Daoy (cell line): ENCODE measurements around the gene METTL9. TPM values are rescaled to one million over a fixed set of nuclear protein-coding genes. Genes with fewer than 3 reads are reported as not detected.
"Not testable (repeated sequence)": the region's sequence is repeated elsewhere in the genome, so short reads cannot be mapped to it uniquely, and the experiment has no call there.

Experiments
- DNase-seq: peaks from one replicate; pipeline ENCODE4 v3.0.0-alpha.2; 2015; ENCODE audit warnings: low read depth
- total RNA-seq: library from RNA; depleted of rRNA; stranded (reverse); fragments of >200 nt; shearing (Covaris generic); gene quantifications from 2 replicates; pipeline ENCODE4 v1.2.3, GENCODE V29; 2014; rRNA removed

Gene METTL9
- 145 and 146 TPM in 2 replicates for total RNA-seq

- DNase-seq = peak; percentile 96
Measured at GRCh38 chr16:21599122-21600030, at the start of gene METTL9. Gene METTL9, plus strand, starts transcription at chr16:21599577. Its CDS starts 157 bp downstream, at chr16:21599734.

DNA sequence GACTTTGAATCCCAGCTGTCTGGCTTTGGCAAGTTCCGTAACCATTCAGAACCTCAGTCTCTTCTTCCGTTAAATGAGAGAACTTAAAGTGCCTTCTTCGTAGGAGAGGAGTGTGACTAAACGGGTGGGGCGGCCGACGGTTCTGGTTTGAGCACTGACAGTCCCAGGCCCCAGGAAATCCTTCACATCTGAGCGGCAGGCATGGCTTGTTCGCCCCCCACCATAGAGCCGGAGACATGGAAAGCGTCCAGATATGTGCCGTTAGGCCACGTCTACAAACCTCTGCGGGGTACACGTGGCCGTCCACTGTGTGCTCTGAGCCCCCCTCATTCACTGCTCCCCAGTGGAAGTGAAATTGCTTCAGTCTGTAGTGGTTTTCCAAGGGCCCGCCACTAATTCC lies 49.4 kb upstream of the METTL9 start:
- not testable (repeated sequence) for DNase-seq

DNA sequence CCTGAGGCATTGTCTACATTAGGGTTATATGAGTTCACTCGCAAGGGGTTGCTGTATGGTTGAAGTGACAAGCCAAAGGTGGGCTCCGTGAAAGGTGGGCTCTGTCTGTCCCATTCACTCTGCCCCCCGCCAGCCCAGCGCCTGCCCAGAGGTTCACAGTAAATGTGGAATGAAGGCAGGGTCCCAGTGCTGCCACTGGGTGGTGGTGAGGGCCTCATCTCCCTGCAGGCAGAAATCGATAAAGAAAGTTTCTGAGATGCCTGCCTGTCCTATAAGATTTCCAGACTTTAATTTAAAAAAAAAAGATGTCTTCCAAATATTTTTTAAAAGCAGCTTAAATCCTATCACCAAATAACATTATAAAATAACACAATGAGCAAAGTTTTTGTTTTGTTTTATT lies 48.9 kb upstream of the METTL9 start:
- not testable (repeated sequence) for DNase-seq

GRCh38 chr16:21551076-21551475 lies 48.3 kb upstream of the METTL9 start:
- not testable (repeated sequence) for DNase-seq

DNA sequence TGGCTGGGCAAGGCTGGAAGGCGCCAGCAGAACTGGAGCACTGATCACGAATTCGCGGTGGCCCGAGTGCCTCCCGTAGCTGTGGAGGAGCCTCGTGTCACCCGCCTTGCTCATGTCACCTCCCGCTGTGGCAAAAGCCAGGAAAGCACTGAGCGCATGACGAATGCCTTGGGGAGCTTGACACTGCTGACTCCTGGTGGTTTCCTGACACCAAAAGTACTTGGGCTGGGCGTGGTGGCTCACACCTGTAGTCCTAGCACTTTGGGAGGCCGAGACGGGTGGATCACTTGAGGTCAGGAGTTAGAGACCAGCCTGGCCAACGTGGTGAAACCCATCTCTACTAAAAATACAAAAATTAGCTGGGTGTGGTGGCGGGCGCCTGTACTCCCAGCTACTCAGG lies 47.8 kb upstream of the METTL9 start:
- DNase-seq = not testable (repeated sequence)

DNA sequence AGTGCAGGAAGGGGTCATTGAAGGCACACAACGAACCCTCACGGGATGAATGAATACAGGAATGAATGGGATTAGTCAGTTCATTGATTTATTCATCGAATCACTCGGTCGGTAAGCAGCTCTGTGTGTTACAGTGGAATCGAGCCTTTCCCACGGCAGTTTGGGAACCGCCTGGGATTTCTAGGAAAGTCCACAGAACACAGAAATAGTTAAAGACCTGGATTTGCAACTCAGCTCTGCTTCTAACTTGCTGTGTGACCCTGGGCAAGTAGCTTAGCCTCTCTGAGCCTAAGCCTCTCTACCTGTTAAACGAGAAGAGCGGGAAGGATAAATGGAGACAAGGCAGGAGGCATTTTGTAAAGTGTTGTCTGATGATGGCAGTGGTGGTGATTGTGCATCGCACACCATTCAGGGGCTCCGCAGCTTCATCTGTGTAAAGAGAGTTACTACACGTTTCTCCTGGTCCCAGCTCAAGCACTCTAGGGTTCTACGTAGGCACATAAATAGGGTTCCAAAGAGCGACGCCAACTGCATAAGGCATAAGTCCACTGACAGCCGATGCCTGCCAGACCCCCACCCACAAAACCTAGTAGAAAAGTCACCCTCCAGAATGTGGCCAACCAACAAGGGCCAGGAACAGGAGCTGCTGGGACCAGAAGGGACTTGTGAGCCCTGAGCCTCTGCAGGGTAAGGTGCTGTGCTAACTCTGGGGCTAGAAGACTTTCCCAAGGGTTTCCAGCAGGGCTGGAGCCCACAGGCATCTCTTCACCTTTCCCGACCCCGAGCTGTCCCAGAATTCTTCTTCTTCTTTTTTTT lies 45.7 kb upstream of the METTL9 start:
- DNase-seq = not testable (repeated sequence)

DNA sequence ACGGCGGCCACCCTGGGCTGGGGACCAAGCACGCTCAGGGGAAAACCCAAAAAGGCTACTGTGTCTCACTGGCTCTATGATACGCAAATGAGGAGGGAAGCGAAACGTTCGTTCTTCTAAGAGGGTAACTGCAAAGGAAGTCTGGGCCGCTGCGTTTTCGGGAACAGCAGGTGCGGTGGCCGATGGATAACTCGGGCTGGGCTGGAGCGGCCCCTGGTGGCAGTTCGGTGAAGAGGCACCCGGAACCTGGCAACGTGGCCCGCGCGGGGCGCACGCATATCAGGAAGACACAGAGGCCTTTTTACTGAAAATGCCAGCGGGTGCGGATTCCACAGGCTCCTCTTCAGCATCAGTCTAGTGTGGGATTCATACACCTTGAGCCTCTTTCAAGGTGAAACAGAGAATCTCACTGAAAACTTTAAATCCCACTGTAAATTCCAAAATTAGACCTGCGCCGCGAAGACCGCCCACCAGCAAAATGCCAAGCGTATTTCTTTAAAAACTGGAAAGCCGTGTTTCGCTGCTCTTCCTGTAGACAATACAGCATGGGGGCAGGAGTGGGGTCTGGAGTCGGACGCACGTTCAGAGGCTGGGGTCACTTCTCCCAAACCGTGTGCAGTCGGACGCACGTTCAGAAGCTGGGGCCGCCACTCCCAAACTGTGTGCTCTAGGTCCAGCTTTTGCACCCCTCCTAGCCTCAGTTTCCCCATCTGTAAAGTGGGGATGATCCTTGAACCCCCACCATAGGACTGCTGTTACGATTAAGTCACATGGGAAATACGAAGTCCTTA lies 44.4 kb upstream of the METTL9 start:
- peak; percentile 84 for DNase-seq

- DNase-seq = not testable (repeated sequence)
Measured at GRCh38 chr16:21555621-21556020, 43.8 kb upstream of the METTL9 start.

DNA sequence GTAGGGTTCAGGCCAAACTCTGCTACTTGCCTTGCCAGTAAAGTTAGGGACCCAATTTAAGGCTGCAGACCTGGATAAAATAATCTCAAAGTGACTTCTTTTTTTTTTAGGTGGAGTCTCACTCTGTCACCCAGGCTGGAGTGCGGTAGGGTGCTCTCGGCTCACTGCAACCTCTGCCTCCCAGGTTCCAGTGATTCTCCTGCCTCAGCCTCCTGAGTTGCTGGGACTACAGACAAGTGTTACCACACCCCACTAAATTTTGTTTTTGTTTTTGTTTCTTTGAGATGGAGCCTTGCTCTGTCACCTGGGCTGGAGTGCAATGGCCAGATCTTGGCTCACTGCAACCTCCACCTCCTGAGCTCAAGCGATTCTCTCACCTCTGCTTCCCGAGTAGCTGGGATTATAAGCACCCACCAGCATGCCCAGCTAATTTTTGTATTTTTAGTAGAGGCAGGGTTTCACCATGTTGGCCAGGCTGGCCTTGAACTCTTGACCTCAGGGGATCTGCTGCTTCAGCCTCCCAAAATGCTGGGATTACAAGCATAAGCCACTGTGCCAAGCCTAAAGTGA lies 43.3 kb upstream of the METTL9 start:
- DNase-seq = not testable (repeated sequence)

DNA sequence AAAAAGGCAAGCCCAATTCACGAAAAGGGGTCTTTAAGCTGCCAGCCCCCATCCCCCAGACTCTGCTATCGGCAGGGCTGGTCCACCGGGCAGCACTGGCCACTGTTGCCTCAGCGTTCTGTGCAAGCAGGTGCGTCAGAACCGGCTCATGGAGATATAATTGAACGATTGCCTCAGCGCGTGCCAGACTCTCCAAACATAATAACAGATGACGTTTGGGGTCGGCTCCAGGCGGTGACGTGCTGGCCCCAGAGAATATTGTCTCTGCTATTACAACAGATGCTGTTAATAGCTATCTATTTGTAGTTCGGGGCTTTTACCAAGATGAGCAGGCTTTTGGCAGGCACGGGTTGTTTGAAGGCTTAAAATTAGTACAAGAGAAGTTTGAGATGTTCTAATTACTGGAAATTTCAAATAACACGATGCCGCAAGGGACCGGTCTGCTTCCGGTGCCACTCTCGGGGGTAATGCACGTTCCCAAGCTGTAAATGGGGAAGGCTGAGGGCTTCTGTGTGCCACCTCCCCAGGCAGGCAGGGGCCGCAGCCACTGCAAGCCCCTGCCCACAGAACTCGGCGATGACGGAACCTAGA lies 42.6 kb upstream of the METTL9 start:
- DNase-seq = peak; percentile 25

DNA sequence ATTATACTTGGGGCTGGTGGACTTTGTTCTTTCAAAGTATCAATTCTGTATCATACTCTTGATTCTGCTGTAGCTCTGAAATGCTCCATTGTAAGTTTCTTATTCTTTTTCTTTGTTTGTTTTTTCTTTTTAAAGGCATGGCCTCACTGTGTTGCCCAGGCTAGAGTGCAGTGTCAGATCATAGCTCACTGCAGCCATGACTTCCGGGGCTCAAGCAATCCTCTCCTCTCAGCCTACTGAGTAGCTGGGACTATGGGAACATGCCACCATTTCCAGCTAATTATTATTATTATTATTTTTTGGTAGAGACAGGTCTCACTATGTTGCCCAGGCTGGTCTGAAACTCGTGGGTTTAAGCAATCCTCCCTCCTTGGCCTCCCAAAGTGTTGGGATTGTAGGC lies 38.9 kb upstream of the METTL9 start:
- DNase-seq = no peak

- DNase-seq = no peak
Measured at GRCh38 chr16:21563676-21564075, 35.7 kb upstream of the METTL9 start.

GRCh38 chr16:21564367-21564766 lies 35.0 kb upstream of the METTL9 start:
- not testable (repeated sequence) for DNase-seq

GRCh38 chr16:21565507-21565860 lies 33.9 kb upstream of the METTL9 start:
- DNase-seq = no peak

DNA sequence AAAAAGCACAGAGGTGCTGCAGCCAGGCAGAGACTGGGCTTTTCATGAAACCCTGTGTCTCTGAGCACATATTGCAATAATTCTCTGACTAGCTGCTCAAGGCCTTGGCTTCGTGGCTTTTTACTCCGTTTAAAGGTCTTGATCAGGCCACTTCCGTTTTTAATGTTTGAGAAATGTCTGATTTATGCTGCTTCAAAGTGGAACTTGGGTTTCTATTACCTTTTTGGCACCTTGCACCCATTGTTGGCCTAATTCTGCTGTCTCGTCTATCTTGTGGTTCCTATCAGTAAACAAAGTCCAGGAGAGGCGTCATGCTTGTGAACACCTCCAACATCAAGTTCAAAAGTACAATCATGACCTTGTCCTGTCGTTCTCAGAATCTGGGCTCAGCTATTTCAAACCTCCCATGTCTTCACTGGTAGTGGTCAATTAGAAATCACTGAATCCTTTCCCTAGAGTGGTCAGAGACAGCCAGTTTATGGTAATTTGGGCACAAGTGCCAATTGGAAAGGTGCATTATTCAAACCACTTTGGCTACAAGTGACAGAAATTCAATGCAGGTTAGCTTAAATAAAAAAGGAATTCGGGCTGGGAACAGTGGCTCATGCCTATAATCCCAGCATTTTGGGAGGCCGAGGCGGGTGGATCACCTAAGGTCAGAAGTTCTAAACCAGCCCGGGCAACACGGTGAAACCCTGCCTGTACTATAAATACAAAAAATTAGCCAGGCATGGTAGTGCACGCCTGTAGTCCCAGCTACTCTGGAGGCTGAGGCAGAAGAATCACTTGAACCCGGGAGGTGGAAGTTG lies 33.3 kb upstream of the METTL9 start:
- no peak for DNase-seq

DNA sequence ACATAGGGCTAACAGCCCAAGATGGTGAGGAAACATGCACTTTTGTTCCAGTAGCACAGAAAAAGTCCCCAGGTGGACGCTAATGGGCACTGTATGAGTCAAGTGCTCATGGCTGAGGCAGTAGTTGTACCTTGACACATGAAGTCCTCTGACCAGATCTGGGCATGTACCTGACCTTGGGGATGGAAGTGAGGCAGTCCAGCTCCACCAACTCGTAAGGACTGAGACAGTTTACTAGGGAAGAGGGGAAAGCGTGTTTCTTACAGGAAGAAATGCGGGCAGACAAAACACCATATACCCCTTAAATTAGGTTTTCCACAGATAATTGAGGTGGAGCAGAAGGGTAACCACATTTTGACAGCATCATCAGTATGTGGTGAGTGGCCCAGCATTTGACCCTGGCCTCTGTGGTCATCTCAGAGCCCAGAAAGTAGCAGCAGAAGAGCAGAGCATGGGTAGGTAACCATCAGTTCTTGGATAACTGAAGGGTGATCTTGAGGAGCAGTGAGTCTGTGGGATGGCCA lies 32.4 kb upstream of the METTL9 start:
- no peak for DNase-seq

- not testable (repeated sequence) for DNase-seq
Measured at GRCh38 chr16:21567496-21567895, 31.9 kb upstream of the METTL9 start.

GRCh38 chr16:21568502-21569189 lies 30.7 kb upstream of the METTL9 start:
- no peak for DNase-seq

GRCh38 chr16:21570676-21571017 lies 28.7 kb upstream of the METTL9 start:
- DNase-seq = no peak
